OCI-LY3 (cell line): ENCODE data around the gene HCN2.

Experiments used
- H2AFZ ChIP-seq: fragments of 200-600, 300-600 bp; shearing (Covaris generic); 2 replicates; pipeline ENCODE4 v1.6.0; 2014; ENCODE audit warnings: antibody characterized with exemption, low read depth, low read length
- H3K27ac ChIP-seq: fragments of 200-600, 300-600 bp; sonication (generic); 2 replicates; pipeline ENCODE4 v1.5.1; 2014; ENCODE audit warnings: mild to moderate bottlenecking, low read length, moderate library complexity, mixed read lengths
- H3K27me3 ChIP-seq: fragments of 200-600, 300-600 bp; sonication (generic); 2 replicates; pipeline ENCODE4 v1.6.1; 2014; ENCODE audit warnings: low read depth, low read length, mixed read lengths
- H3K36me3 ChIP-seq: fragments of 200-600, 300-600 bp; sonication (generic); replicated peaks from 2 replicates; pipeline ENCODE3; 2014; ENCODE audit warnings: low read depth, low read length, mixed read lengths
- H3K4me1 ChIP-seq: fragments of 300-600, 200-600 bp; sonication (generic); 2 replicates; pipeline ENCODE4 v1.6.1; 2014; ENCODE audit warnings: low read length, mixed read lengths
- H3K4me2 ChIP-seq: fragments of 200-600, 300-600 bp; sonication (generic); 2 replicates; pipeline ENCODE4 v1.6.1; 2014; ENCODE audit warnings: low read length, mixed read lengths
- H3K4me3 ChIP-seq: fragments of 300-600, 200-600 bp; sonication (generic); 2 replicates; pipeline ENCODE4 v1.5.1; 2014; ENCODE audit warnings: antibody characterized with exemption, mild to moderate bottlenecking, low read length, moderate library complexity
- H3K79me2 ChIP-seq: fragments of 300-600, 200-600 bp; shearing (Covaris generic); 2 replicates; pipeline ENCODE4 v1.6.1; 2014; ENCODE audit warnings: mild to moderate bottlenecking, low read length, mixed read lengths
- H3K9ac ChIP-seq: fragments of 300-600, 200-600 bp; shearing (Covaris generic); 2 replicates; pipeline ENCODE4 v1.6.0; 2014; ENCODE audit warnings: mild to moderate bottlenecking, low read length, moderate library complexity
- H3K9me3 ChIP-seq: fragments of 200-600, 300-600 bp; shearing (Covaris generic); 2 replicates; pipeline ENCODE4 v1.6.1; 2014; ENCODE audit warnings: low read length, mixed read lengths; ENCODE audit not compliant: insufficient read depth
- H4K20me1 ChIP-seq: fragments of 200-600, 300-600 bp; sonication (generic); 2 replicates; pipeline ENCODE4 v1.6.1; 2016; ENCODE audit warnings: low read length, mixed read lengths; ENCODE audit not compliant: insufficient read depth
- CTCF ChIP-seq: fragments of 200-600, 300-600 bp; sonication (generic); IDR thresholded peaks from 2 replicates; pipeline ENCODE4 v1.5.1; 2014; ENCODE audit warnings: antibody characterized with exemption, low read length, low read depth
- EZH2phosphoT487 ChIP-seq: fragments of 200-600 bp; shearing (Covaris generic); IDR thresholded peaks from 2 replicates; pipeline ENCODE4 v1.6.1; 2018; ENCODE audit warnings: antibody characterized with exemption, mixed run types, low read depth

The HCN2 gene

GRCh38 chr19:610071-610800 is 20.6 kb downstream of the HCN2 start:
- H3K79me2 ChIP-seq, result no peaks in the 10 kb centered on the region
- TF ChIP-seq CTCF (no peak), EZH2phosphoT487 (no peak)
- peak overlapping the region; percentile 24; the same call in 1 of the 2 replicates for H3K4me3 ChIP-seq
- H3K27ac ChIP-seq, result no peak overlapping the region
- no peaks in the 10 kb centered on the region for H3K9me3 ChIP-seq
- no peaks in the 10 kb centered on the region for H3K27me3 ChIP-seq
- peak overlapping the region; percentile 28 for H3K4me2 ChIP-seq
- 0 out of 2 replicates have a peak overlapping the region, but pooled peaks have one; percentile 18 for H3K9ac ChIP-seq
- H2AFZ ChIP-seq, result no peak overlapping the region
- no peaks in the 10 kb centered on the region for H4K20me1 ChIP-seq
- peaks cover 12% of the 10 kb centered on the region; the same call in 1 of the 2 replicates for H3K4me1 ChIP-seq
- H3K36me3 ChIP-seq, result peaks cover 18% of the 10 kb centered on the region

GRCh38 chr19:610801-611480 is 21.3 kb downstream of the HCN2 start:
- Histone ChIP-seq H3K27me3 (no peaks in the 10 kb centered on the region), H3K36me3 (peaks cover 20% of the 10 kb centered on the region), H3K9me3 (no peaks in the 10 kb centered on the region), H2AFZ (no peak overlapping the region), H3K4me3 (peak overlapping the region; percentile 24; the same call in 1 of the 2 replicates), H3K4me2 (peak overlapping the region; percentile 28; the same call in 1 of the 2 replicates), H3K4me1 (peaks cover 12% of the 10 kb centered on the region; the same call in 1 of the 2 replicates), H3K27ac (no peak overlapping the region), H3K79me2 (no peaks in the 10 kb centered on the region), H4K20me1 (no peaks in the 10 kb centered on the region), H3K9ac (0 out of 2 replicates have a peak overlapping the region, but pooled peaks have one; percentile 18)
- no peak for TF ChIP-seq EZH2phosphoT487
- no peak for TF ChIP-seq CTCF

DNA sequence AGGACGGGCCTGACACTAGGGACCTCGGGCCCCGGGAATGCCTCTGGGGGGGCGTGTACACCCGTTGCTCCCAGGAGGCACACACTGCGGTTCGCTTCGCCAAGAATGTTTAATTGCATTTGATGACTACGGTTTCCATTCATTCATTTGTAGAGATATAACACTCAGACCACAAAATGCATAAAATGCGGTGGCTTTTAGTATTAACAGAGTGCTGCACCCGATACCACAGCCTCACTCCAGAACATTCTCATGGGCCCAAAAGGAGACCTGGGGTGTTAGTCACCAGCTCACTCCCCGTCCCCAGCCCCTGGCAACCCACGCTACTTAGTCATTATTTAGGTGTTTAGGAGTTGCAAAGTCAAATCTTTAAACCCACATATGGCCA is 21.8 kb downstream of the HCN2 start:
- Histone ChIP-seq H3K27ac (no peak overlapping the region), H4K20me1 (no peaks in the 10 kb centered on the region), H2AFZ (no peak overlapping the region), H3K36me3 (peaks cover 20% of the 10 kb centered on the region), H3K4me2 (no peak overlapping the region), H3K9ac (no peak overlapping the region), H3K9me3 (no peaks in the 10 kb centered on the region), H3K4me1 (peaks cover 12% of the 10 kb centered on the region; the same call in 1 of the 2 replicates), H3K27me3 (no peaks in the 10 kb centered on the region), H3K79me2 (no peaks in the 10 kb centered on the region), H3K4me3 (no peak overlapping the region)
- TF ChIP-seq CTCF, result no peak
- TF ChIP-seq EZH2phosphoT487, result no peak

GRCh38 chr19:612941-613340 is 23.3 kb downstream of the HCN2 start:
- H4K20me1 ChIP-seq, result no peaks in the 10 kb centered on the region

More at GRCh38 chr19:612941-613340, 23.3 kb downstream of the HCN2 start:
- no peaks in the 10 kb centered on the region for H3K9me3 ChIP-seq
- peaks cover 27% of the 10 kb centered on the region for H3K36me3 ChIP-seq
- H3K4me3 ChIP-seq, result no peak overlapping the region
- H3K79me2 ChIP-seq, result no peaks in the 10 kb centered on the region
- H3K4me1 ChIP-seq, result peaks cover 12% of the 10 kb centered on the region; the same call in 1 of the 2 replicates
- no peak overlapping the region for H2AFZ ChIP-seq
- H3K4me2 ChIP-seq, result no peak overlapping the region
- no peak overlapping the region for H3K27ac ChIP-seq
- H3K27me3 ChIP-seq, result no peaks in the 10 kb centered on the region
- TF ChIP-seq CTCF (no peak), EZH2phosphoT487 (no peak)
- H3K9ac ChIP-seq, result no peak overlapping the region
